ENCODE results near the gene SPEM3.

Gene SPEM3

DNA sequence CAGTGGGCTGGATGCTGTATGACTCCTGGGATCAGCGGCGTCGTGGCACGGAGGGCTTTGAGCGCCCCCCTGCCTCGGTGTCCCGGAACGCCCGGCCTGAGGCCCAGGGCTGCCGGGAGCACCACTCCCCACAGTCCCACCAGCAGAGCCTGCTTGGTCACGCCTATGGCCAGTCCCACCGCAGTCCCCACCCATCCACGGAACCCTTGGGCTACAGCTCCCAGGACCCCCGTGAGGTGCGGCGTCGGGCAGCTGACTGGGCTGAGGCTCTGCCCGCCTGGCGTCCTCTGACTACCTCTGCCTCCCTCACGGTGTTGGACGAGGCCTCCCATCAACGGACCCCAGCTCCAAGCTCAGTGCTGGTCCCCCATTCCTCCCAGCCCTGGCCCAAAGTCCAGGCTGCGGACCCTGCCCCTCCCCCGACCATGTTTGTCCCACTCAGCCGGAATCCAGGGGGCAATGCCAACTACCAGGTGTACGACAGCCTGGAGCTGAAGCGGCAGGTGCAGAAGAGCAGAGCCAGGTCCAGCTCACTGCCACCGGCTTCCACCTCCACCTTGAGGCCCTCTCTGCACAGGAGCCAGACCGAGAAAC, 1.7 kb upstream of the SPEM3 start:
- Histone ChIP-seq H3K23ac (ENCODE audit: low read length in 2 of 2) (no peak overlapping the region), H2BK15ac (ENCODE audit: low read depth, poor library complexity, severe bottlenecking) (no peak overlapping the region), H4K91ac (ENCODE audit: low read length) (no peak overlapping the region), H3K4me2 (ENCODE audit: low read length, poor library complexity, severe bottlenecking) (no peak overlapping the region), H3K14ac (ENCODE audit: low read length in 2 of 2) (no peak overlapping the region), H2BK5ac (ENCODE audit: low read depth, low read length, poor library complexity, severe bottlenecking) (no peak overlapping the region), H4K8ac (ENCODE audit: low read length) (no peak overlapping the region), H2AFZ (ENCODE audit: low read depth, low read length) (no peak overlapping the region), H3K9ac (ENCODE audit: low read length) (no peak overlapping the region), H3K4me1 (ENCODE audit: control insufficient read depth, insufficient read depth, low read depth, low read length) (no peaks in the 10 kb centered on the region), H3K4me3 (ENCODE audit: insufficient read depth in 1 of 2, low read depth in 1 of 2, low read length in 2 of 2) (no peak overlapping the region), H3K9me3 (ENCODE audit: control insufficient read depth, low read length) (no peaks in the 10 kb centered on the region), H2BK12ac (ENCODE audit: low read length in 2 of 2) (no peak overlapping the region), H3K27ac (ENCODE audit: low read length, poor library complexity, severe bottlenecking) (no peak overlapping the region), H2BK120ac (ENCODE audit: low read depth, low read length) (no peak overlapping the region), H3K79me1 (replicated peaks; ENCODE audit: low read length, poor library complexity, severe bottlenecking) (no peaks in the 10 kb centered on the region), H3K18ac (ENCODE audit: low read depth in 1 of 2, low read length in 2 of 2) (no peak overlapping the region), H3K27me3 (ENCODE audit: control insufficient read depth in 1 of 2, insufficient read depth in 1 of 2, low read length in 2 of 2) (peaks cover 0 to 8% of the 10 kb centered on the region in 2 experiments), H3K4ac (ENCODE audit: low read depth in 1 of 2, low read length in 2 of 2) (no peak overlapping the region), H2AK5ac (ENCODE audit: low read length, severe bottlenecking) (no peak overlapping the region), H3K36me3 (ENCODE audit: control insufficient read depth in 1 of 2, insufficient read depth in 2 of 2, low read depth in 1 of 2, low read length in 2 of 2) (no peaks in the 10 kb centered on the region)
- 93% methylated on average over 29 of the region's 29 CpGs for WGBS
- no peak for DNase-seq

DNA sequence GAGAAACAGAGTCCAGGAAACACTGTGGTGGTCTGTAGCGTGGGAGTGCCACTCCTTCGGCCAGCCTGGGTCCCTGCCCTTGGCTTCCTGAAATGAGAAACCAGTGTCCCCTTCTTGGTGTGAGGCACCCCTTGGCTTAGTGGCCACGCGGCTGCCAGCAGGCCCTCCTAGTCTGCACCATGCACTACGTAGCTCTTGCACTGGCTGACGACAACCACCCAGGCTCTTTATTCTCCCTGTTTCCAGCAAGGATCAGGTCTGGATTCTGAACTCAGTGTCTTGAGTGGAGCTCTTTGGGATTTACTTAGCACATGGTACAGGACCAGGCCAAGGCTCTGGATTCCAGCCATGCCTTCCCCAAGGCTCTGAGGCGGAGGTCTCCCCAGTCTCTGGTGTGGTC, 1.1 kb upstream of the SPEM3 start:
- H3K4me3 ChIP-seq (ENCODE audit: insufficient read depth in 1 of 2, low read depth in 1 of 2, low read length in 2 of 2): no peak overlapping the region
- H2BK120ac ChIP-seq (ENCODE audit: low read depth, low read length): no peak overlapping the region
- H3K79me1 ChIP-seq (replicated peaks; ENCODE audit: low read length, poor library complexity, severe bottlenecking): no peaks in the 10 kb centered on the region
- no peak overlapping the region for H2BK15ac ChIP-seq (ENCODE audit: low read depth, poor library complexity, severe bottlenecking)
- no peaks in the 10 kb centered on the region for H3K36me3 ChIP-seq (ENCODE audit: control insufficient read depth in 1 of 2, insufficient read depth in 2 of 2, low read depth in 1 of 2, low read length in 2 of 2)
- no peak for DNase-seq
- 89% methylated on average over 5 of the region's 7 CpGs for WGBS
- no peak overlapping the region for H4K91ac ChIP-seq (ENCODE audit: low read length)
- no peak overlapping the region for H2BK5ac ChIP-seq (ENCODE audit: low read depth, low read length, poor library complexity, severe bottlenecking)
- peaks cover 0 to 8% of the 10 kb centered on the region in 2 experiments for H3K27me3 ChIP-seq (ENCODE audit: control insufficient read depth in 1 of 2, insufficient read depth in 1 of 2, low read length in 2 of 2)
- no peak overlapping the region for H2AK5ac ChIP-seq (ENCODE audit: low read length, severe bottlenecking)
- H3K27ac ChIP-seq (ENCODE audit: low read length, poor library complexity, severe bottlenecking): no peak overlapping the region
- no peak overlapping the region for H2AFZ ChIP-seq (ENCODE audit: low read depth, low read length)
- H3K23ac ChIP-seq (ENCODE audit: low read length in 2 of 2): no peak overlapping the region
- H4K8ac ChIP-seq (ENCODE audit: low read length): no peak overlapping the region
- no peak overlapping the region for H3K9ac ChIP-seq (ENCODE audit: low read length)
- no peaks in the 10 kb centered on the region for H3K9me3 ChIP-seq (ENCODE audit: control insufficient read depth, low read length)
- H3K4ac ChIP-seq (ENCODE audit: low read depth in 1 of 2, low read length in 2 of 2): no peak overlapping the region
- no peak overlapping the region for H3K4me2 ChIP-seq (ENCODE audit: low read length, poor library complexity, severe bottlenecking)
- H3K4me1 ChIP-seq (ENCODE audit: control insufficient read depth, insufficient read depth, low read depth, low read length): no peaks in the 10 kb centered on the region
- no peak overlapping the region for H2BK12ac ChIP-seq (ENCODE audit: low read length in 2 of 2)
- H3K14ac ChIP-seq (ENCODE audit: low read length in 2 of 2): no peak overlapping the region
- no peak overlapping the region for H3K18ac ChIP-seq (ENCODE audit: low read depth in 1 of 2, low read length in 2 of 2)

DNA sequence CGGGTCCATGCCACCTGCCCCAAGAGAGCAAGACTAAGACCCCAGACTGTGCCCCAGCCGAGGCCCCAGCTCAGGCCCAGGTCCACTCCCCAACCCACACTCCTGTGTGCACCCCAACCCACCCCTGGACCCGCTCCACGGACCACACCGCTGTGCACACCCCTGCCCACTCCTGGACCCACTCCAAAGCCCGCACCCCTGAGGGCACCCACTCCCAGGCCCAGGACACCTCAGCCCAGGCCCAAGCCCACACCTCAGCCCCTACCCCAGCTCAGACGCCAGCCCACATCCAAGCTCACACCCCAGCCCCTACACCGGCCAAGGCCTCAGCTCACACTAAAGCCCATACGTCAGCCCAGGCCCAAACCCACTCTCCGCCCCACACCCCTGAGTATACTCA, 1.1 kb downstream of the SPEM3 start:
- Histone ChIP-seq H3K4me1 (ENCODE audit: control insufficient read depth, insufficient read depth, low read depth, low read length) (no peaks in the 10 kb centered on the region), H3K4ac (ENCODE audit: low read depth in 1 of 2, low read length in 2 of 2) (no peak overlapping the region), H2AK5ac (ENCODE audit: low read length, severe bottlenecking) (no peak overlapping the region), H3K23ac (ENCODE audit: low read length in 2 of 2) (no peak overlapping the region), H4K8ac (ENCODE audit: low read length) (no peak overlapping the region), H3K4me2 (ENCODE audit: low read length, poor library complexity, severe bottlenecking) (no peak overlapping the region), H2BK120ac (ENCODE audit: low read depth, low read length) (no peak overlapping the region), H3K14ac (ENCODE audit: low read length in 2 of 2) (no peak overlapping the region), H3K9ac (ENCODE audit: low read length) (no peak overlapping the region), H3K27me3 (ENCODE audit: control insufficient read depth in 1 of 2, insufficient read depth in 1 of 2, low read length in 2 of 2) (peaks cover 0 to 8% of the 10 kb centered on the region in 2 experiments), H3K9me3 (ENCODE audit: control insufficient read depth, low read length) (no peaks in the 10 kb centered on the region), H3K4me3 (ENCODE audit: insufficient read depth in 1 of 2, low read depth in 1 of 2, low read length in 2 of 2) (no peak overlapping the region), H2AFZ (ENCODE audit: low read depth, low read length) (no peak overlapping the region), H3K79me1 (replicated peaks; ENCODE audit: low read length, poor library complexity, severe bottlenecking) (no peaks in the 10 kb centered on the region), H2BK15ac (ENCODE audit: low read depth, poor library complexity, severe bottlenecking) (no peak overlapping the region), H2BK5ac (ENCODE audit: low read depth, low read length, poor library complexity, severe bottlenecking) (no peak overlapping the region), H2BK12ac (ENCODE audit: low read length in 2 of 2) (no peak overlapping the region), H3K36me3 (ENCODE audit: control insufficient read depth in 1 of 2, insufficient read depth in 2 of 2, low read depth in 1 of 2, low read length in 2 of 2) (no peaks in the 10 kb centered on the region), H4K91ac (ENCODE audit: low read length) (no peak overlapping the region), H3K27ac (ENCODE audit: low read length, poor library complexity, severe bottlenecking) (no peak overlapping the region), H3K18ac (ENCODE audit: low read depth in 1 of 2, low read length in 2 of 2) (no peak overlapping the region)
- no peak for DNase-seq
- WGBS: 93% methylated on average over 10 of the region's 10 CpGs

DNA sequence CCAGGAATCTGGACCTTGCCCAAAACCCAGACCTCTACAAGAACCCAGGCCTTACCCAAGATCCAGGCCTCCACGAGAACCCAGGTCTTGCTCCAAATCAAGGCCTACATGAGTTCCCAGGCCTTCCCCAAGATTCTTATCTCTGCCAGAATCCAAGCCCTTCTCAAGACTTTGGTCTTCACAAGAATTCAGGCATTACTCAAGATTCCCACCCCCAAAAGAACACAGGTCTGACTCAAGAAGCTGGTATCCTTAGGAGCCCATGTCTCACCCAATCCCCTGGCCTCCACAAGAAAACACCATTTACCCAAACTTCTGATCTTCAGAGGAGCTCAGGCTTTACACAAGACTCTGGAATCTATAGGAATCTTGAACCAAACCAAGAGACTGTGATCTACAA, 2.6 kb downstream of the SPEM3 start:
- DNase-seq: no peak
- Histone ChIP-seq H2BK12ac (ENCODE audit: low read length in 2 of 2) (no peak overlapping the region), H2BK15ac (ENCODE audit: low read depth, poor library complexity, severe bottlenecking) (no peak overlapping the region), H2AK5ac (ENCODE audit: low read length, severe bottlenecking) (no peak overlapping the region), H3K4me3 (ENCODE audit: insufficient read depth in 1 of 2, low read depth in 1 of 2, low read length in 2 of 2) (no peak overlapping the region), H3K23ac (ENCODE audit: low read length in 2 of 2) (no peak overlapping the region), H3K4me2 (ENCODE audit: low read length, poor library complexity, severe bottlenecking) (no peak overlapping the region), H2BK5ac (ENCODE audit: low read depth, low read length, poor library complexity, severe bottlenecking) (no peak overlapping the region), H4K91ac (ENCODE audit: low read length) (no peak overlapping the region), H3K4ac (ENCODE audit: low read depth in 1 of 2, low read length in 2 of 2) (no peak overlapping the region), H4K8ac (ENCODE audit: low read length) (no peak overlapping the region), H3K36me3 (ENCODE audit: control insufficient read depth in 1 of 2, insufficient read depth in 2 of 2, low read depth in 1 of 2, low read length in 2 of 2) (no peaks in the 10 kb centered on the region), H3K18ac (ENCODE audit: low read depth in 1 of 2, low read length in 2 of 2) (no peak overlapping the region), H2AFZ (ENCODE audit: low read depth, low read length) (no peak overlapping the region), H2BK120ac (ENCODE audit: low read depth, low read length) (no peak overlapping the region), H3K27ac (ENCODE audit: low read length, poor library complexity, severe bottlenecking) (no peak overlapping the region), H3K4me1 (ENCODE audit: control insufficient read depth, insufficient read depth, low read depth, low read length) (peaks cover 6% of the 10 kb centered on the region), H3K9ac (ENCODE audit: low read length) (no peak overlapping the region), H3K27me3 (ENCODE audit: control insufficient read depth in 1 of 2, insufficient read depth in 1 of 2, low read length in 2 of 2) (peaks cover 0 to 2% of the 10 kb centered on the region in 2 experiments), H3K79me1 (replicated peaks; ENCODE audit: low read length, poor library complexity, severe bottlenecking) (peaks cover under 1% of the 10 kb centered on the region), H3K9me3 (ENCODE audit: control insufficient read depth, low read length) (no peaks in the 10 kb centered on the region), H3K14ac (ENCODE audit: low read length in 2 of 2) (no peak overlapping the region)
- WGBS: 65% methylated on average over 1 of the region's 1 CpG

Measured in mesenchymal stem cell (in vitro differentiated cells and primary cell).